GM19043 (cell line): Measurements from ENCODE around the gene ANXA9.
A peak's percentile ranks its signal among the peaks of the same experiment; 100 is the strongest.

ENCODE experiments used
- ATAC-seq: cut with Tn5 transposase; IDR thresholded peaks from one replicate; pipeline ENCODE4 v1.9.1; 2021; ENCODE audit warnings: low read depth; ENCODE audit not compliant: unreplicated experiment

ANXA9 gene

GRCh38 chr1:151002611-151003010 is 20.5 kb downstream of the ANXA9 start:
- ATAC-seq: no peak

DNA sequence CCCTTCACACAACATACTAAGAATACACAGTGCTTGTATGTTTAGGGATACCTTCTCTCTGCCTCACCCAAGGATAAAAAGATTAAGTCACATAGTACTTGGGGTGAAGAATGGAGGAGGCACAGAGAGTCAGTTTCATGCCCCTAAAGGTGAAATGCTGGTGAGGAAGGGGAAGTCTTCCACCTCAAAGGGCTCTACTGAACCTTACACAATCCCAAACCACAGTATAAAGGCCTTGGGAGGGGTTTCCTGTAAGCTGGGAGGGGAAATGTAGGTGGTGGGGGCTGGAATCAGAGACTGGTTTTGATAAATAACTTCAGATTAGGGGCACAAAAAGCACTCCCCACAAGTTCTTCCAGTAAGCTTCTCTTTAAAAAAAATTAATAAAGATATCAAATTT is 21.1 kb downstream of the ANXA9 start:
- ATAC-seq: no peak

DNA sequence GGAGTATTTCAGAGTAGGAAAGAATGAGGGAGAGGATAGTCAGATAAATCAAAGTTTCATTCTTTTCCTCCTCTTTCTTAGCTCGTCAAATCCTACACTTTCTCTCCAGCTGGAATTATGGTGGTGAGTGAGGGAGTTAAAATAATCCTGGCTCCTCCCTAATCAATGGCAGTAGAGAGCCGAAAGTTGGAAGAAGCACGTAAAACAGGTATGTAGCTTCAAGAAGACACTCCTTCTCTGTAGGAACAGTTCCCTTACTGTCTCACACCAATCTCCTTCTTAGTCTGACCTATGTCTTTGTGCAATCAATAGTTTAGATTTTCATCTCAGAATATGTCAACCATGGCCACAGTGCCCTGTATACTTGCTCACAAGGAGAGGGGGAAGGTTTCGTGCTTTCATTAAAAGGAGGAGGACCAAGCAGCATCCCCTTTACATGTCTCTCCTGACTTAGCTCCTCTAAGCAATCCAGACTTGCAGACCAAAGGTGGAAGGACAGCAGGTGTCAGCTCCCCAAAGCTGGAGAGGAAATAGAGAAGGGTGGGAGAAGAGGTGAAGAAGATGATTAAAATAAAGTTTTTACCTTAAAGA is 23.7 kb downstream of the ANXA9 start:
- no peak for ATAC-seq

DNA sequence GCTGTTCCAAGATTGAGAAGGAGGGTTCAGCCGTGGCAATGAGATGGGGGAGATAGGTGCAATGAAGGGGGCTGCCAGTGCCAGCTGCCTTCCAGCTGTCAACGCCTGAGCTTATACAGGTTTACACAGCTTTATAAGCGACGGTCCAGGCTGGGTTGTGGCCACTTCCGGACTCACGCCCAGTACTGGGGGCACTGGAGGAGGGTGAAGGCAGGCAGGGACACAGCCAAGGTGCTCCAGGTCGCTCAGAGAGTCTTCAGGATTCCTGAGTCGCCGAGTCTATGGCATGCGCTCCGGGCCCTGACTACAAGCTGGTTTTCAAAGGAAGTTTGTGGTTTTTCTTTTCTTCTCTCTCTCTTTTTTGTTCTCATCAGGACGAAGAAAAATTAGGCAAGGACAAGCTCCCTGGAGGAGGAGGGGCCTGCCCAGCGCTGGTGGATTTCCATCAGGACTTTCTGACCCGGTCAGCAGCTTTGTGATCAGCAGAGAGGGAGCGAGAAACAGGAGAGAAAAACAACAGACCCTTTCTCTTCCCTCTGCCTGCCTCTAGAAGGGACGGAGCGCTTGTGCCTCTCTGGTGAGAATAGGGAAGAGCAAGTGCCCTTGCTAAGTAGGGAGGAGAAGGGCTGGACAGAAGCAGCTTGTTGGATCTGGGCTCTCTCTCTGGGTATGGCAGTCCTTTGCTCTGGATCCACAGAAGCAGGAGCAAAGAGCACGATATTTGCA is 24.4 kb downstream of the ANXA9 start, which contains the start of gene MINDY1:
Gene MINDY1 (minus strand): TSS at position 576 of the 726 bp plus-strand sequence. CDS start 4,285 bp downstream, outside the sequence.
- ATAC-seq: peak; percentile 53

DNA sequence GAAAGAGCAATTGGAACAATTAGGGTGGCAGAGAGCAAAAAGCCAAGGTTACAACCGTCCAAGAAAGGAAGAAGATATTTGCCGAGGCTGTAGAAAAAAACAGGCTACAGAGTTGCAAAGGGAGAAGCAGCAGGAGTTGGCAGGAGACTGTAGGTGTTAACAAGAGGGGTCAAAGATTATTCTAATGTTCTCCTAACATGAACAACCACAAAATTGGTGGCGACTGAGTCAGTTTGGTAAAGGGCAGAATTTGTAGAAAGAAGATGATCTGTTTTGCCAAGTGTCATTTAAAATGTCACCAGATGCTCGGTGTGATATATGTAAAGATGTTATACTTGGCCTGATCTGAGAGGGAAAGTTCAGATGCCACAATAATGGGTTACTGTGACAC is 25.8 kb downstream of the ANXA9 start:
- no peak for ATAC-seq

DNA sequence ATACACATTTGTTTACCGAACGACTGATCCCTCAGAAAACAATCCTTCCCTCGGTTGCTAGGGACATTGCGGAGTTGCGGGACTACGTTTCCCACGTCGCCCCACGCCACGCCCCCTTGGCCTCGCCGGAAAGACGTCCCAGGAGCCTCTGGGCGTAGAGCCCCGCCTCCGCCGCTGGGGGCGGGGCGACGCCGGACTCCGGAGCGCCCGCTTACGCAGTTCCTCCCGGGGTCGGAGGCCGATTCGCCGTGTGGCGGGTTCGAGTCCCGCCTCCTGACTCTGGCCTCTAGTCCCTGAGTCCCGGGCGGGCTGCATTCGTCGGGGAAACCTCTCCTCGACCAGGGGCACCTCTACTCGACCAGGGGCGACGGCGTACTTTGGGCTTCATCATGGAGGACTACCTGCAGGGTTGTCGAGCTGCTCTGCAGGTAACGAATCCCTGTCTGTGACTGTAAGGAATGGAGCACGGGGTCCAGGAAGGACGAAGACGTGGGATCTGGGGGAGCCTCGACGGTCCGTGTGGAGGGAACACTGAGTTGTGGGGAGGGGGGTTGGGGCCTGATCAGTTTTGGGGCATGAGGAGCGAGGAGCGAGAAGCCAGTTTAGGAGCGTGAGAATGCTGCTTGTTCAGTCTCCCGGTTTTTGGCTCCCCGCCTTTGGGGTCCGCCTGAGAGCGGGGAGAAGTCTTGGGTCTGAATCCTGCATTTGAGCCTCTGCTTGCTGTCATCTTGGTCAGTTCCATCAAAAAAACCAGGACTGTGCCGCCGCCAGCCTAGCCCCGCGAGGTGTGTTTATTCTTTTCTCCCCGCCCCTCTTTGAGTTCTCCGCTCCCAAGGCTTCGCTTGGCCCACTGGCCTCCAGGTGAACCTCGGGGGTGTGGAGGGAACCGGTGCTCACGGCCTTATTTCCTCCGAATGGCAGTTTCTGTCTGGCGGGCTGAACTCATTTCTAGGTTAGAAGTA is 26.4 kb downstream of the ANXA9 start, which contains the start of gene PRUNE1:
Gene PRUNE1 (plus strand): TSS at position 206 of the 962 bp plus-strand sequence. CDS start 184 bp downstream, at position 390.
- peak; percentile 61 for ATAC-seq

DNA sequence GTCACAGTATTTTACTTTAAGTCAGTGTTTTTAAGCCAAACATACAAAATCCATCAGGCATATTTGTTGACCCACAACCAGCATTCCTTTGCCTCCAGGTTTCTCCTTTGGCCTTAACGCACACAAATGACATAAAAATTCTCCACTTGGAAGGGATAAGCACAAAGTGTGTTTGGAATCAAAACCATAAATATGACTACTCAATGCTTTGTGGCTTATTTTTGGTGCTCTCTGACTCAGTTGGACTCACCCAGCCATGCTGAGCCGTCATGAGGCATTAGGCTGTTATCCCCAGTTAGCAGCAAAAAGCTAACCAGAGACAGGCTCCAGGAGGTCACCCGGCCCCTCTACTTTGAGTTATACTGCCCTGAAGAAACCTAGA is 27.1 kb downstream of the ANXA9 start:
- ATAC-seq: no peak

- no peak for ATAC-seq
These were observed 27.7 kb downstream of the ANXA9 start for GRCh38 chr1:151009674-151010345.

- no peak for ATAC-seq
These were observed 28.2 kb downstream of the ANXA9 start for GRCh38 chr1:151010346-151010726.

DNA sequence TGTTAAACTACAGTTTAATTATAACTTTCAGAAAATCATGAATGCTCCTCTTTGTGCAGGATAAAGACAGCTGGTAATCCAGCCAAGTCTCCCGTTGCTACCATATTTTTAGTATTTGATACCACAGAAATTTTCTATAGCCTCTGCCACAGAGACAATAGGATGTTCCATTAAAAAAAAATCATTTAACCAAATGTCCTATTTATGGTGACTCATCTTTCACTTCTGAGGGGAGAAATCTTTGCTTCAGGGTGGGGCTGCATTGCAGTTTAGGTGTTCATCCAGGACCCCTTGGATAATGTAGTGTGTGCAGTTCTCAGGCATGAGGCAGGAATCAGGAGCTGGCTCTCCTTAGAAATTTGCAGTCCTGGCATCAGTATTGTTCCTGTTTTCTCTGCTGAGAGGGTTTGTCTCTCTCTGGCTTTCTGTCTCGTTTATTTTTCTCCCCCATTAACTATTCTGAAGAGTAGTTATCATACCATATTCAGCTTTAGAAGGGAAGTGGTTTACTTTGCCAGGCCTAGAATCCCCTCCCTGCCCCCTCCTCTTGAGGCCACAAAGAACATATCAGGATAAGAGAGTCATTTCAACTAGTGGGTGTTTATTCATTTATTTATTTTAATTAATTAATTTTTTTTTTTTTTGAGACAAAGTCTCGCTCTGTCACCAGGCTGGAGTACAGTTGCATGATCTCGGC is 29.2 kb downstream of the ANXA9 start:
- no peak for ATAC-seq

- ATAC-seq: no peak
These were observed 30.8 kb downstream of the ANXA9 start for GRCh38 chr1:151012684-151013471.

DNA sequence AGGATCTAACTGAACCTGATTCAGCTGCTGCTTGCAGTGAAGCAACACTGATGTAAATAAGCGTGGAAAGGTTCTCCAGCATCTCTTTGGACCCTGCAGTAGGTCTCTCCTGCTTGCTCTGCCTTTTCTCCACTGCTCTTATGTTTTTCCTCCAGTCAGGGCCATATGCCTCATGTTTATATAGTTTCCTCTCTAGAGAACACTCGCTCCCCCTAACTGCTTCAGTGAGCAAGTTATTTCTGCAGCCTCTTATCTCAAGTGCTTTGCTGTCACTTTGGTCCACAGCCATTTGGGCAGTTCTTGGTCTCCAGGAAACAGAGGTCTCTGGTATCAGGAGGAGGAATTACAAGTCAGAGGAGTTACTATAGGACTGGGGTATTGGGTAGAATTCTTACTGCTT is 31.4 kb downstream of the ANXA9 start:
- no peak for ATAC-seq

DNA sequence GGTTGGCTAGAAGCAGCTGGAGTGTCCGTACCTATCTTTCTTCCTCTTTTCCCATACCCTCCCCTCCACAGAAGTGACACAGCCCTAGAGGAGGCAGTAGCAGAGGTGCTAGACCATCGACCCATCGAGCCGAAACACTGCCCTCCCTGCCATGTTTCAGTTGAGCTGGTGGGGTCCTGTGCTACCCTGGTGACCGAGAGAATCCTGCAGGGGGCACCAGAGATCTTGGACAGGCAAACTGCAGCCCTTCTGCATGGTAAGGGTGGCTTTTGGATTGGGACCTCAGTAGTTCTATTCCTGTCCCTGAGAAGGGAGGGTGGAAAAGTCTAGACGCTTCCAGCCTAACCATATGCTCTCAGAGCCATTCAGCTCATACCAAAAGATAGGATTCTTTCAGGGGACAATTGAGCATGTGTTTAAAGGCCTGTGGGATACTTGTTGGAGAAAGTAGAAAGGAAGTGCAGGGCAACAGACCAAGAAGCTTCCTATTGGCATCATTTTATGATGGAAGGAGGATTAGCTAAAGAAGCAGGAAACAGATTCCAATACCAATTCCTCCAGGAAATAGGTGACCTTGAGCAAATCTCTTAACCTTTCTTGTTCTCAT is 42.6 kb downstream of the ANXA9 start:
- peak; percentile 47 for ATAC-seq

DNA sequence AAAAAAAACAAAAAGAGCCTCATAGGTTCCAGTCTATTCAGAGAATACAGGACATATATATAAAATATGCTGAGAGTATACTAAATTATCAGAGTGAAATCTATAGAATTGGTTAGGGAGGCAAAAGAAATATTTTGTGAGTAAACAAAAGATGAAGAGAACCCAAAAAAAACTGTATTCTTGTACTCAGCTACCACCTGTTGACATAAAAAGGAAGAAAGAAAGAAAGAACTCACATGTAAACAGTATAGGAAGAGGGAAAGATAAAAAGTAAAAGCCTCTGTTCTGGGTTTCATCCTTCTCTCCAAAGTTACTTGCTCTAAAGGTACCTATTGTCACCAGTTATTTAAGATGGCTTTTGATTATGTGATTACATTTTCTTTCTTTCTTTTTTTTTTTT is 44.4 kb downstream of the ANXA9 start:
- no peak for ATAC-seq

DNA sequence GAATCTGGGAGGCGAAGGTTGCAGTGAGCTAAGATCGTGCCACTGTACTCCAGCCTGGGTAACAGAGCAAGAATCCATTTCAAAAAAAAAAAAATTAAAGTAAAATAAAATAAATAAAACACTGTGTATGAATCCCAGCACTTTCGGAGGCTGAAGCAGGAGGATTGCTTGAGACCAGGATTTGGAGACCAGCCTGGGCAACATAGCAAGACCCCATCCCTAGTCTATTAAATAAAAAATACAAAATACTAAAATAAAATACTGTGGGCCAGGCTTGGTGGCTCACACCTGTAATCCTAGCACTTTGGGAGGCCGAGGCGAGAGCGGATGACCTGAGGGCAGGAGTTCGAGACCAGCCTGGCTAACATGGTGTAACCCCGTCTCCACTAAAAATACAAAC is 50.1 kb downstream of the ANXA9 start:
- ATAC-seq: no peak

DNA sequence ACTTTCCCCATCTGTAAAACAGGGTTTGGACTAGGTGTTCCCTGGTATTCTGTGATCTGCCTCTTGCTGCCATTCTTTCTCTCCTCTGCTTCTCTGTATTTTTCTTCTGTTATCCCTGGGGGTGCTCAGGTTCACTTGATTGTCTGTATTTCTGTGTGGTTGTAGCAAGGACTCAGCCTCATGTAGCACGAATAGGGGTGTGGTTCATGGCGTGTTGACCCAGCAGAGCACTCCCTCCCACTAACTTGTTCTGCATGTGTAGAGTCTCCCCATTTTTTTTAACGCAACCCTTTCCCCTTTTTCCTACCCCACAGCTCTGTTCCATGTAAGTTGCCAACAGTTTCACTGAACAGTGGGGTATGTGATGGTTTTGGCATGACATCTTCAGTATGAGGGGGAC is 53.1 kb downstream of the ANXA9 start:
- no peak for ATAC-seq

DNA sequence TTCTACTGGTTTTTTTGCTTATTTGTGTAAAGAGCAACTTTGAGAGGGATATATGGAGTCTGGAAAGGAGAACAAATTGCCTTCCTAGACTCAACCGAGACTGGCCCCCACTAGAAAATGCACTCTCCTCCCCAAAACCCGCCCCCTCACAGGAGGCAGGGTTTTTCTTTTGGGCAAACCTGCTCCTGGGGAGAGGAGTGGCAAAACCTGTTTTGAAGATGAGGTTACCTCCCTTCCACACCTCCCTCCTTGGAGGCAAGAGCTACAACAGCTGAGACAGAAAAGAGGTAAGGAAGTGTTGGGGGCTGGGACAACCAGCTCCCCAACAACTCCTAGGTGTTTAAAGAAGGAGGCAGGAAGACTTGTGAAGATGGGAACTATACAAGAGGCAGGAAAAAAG is 54.3 kb downstream of the ANXA9 start, which contains the start of gene BNIPL:
Gene BNIPL (plus strand): TSS at position 231 of the 400 bp plus-strand sequence. CDS start 140 bp downstream, at position 371.
- no peak for ATAC-seq

- ATAC-seq: no peak
These were observed 54.9 kb downstream of the ANXA9 start for GRCh38 chr1:151037032-151037431.

DNA sequence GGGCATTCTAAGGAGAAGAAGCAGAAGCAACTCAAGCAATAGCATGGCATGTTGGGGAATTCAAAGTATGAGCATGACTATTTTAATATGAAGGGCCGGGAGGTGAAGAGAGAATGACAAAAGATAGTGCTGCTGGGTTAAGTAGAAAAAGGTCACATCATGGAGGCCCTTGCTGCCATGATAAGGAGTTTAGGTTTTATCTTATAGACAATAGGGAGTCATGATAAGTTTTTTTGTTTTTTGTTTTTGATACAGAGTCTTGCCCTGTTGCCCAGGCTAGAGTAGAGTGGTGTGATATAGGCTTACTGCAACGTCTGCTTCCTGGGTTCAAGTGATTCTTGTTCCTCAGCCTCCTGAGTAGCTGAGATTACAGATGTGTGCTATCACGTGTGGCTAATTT is 57.4 kb downstream of the ANXA9 start:
- ATAC-seq: no peak
